Chondrocyte (in vitro differentiated cells): Measurements from ENCODE around the gene SGCA. TPM values are rescaled to one million over a fixed set of nuclear protein-coding genes. Genes with fewer than 3 reads are reported as not detected.
A peak's percentile ranks its signal among the peaks of the same experiment; 100 is the strongest.

ENCODE experiments used
- DNase-seq: peaks from one replicate; pipeline ENCODE4 v3.0.0; 2021; ENCODE audit warnings: mixed read lengths, low spot score
- H3K27ac Mint-ChIP-seq: one replicate; pipeline ENCODE4 v1.8.0; 2021; ENCODE audit warnings: mild to moderate bottlenecking, moderate library complexity, mixed read lengths; ENCODE audit not compliant: unreplicated experiment
- H3K27me3 Mint-ChIP-seq: 2 replicates; pipeline ENCODE4 v1.8.0; 2021; ENCODE audit warnings: low read depth, mixed read lengths
- H3K36me3 Mint-ChIP-seq: 2 replicates; pipeline ENCODE4 v1.8.0; 2021; ENCODE audit warnings: low read depth, mixed read lengths
- H3K4me1 Mint-ChIP-seq: 2 replicates; pipeline ENCODE4 v1.8.0; 2021; ENCODE audit warnings: low read depth, mild to moderate bottlenecking, mixed read lengths
- H3K4me3 Mint-ChIP-seq: one replicate; pipeline ENCODE4 v1.8.0; 2021; ENCODE audit warnings: mild to moderate bottlenecking, moderate library complexity, mixed read lengths; ENCODE audit not compliant: unreplicated experiment
- H3K9me3 Mint-ChIP-seq: 2 replicates; pipeline ENCODE4 v1.8.0; 2021; ENCODE audit warnings: low read depth, mixed read lengths
- CTCF ChIP-seq: fragments of 200-600 bp; sonication (generic); IDR thresholded peaks from 2 replicates; pipeline ENCODE4 v1.5.0; 2021; ENCODE audit warnings: antibody characterized with exemption, mild to moderate bottlenecking, moderate library complexity
- total RNA-seq: library from RNA; stranded (reverse); gene quantifications from 3 replicates; pipeline ENCODE4 v1.2.1, GENCODE V29; 2021

SGCA gene
- total RNA-seq, 1 donor from 2014 or later: 1.3 TPM

GRCh38 chr17:50200457-50201275 is 34.9 kb downstream of the SGCA start:
- Mint-ChIP-seq H3K27ac (peak overlapping the region; percentile 100), H3K9me3 (no peaks in the 10 kb centered on the region), H3K4me3 (peak overlapping the region; percentile 99), H3K27me3 (no peaks in the 10 kb centered on the region), H3K4me1 (peaks cover 76% of the 10 kb centered on the region), H3K36me3 (peaks cover 51% of the 10 kb centered on the region)
- peak; percentile 99 for TF ChIP-seq CTCF
- peak; percentile 94 for DNase-seq

- TF ChIP-seq CTCF: no peak
- peaks cover 44% of the 10 kb centered on the region for H3K36me3 Mint-ChIP-seq
- DNase-seq: peak; percentile 98
- peak within 1 kb of the TSS; percentile 100 for H3K27ac Mint-ChIP-seq
- H3K4me3 Mint-ChIP-seq: peak within 1 kb of the TSS; percentile 99
- no peaks in the 10 kb centered on the region for H3K27me3 Mint-ChIP-seq
- peaks cover 76% of the 10 kb centered on the region for H3K4me1 Mint-ChIP-seq
- no peaks in the 10 kb centered on the region for H3K9me3 Mint-ChIP-seq
Measured at GRCh38 chr17:50201276-50201854, 35.6 kb downstream of the SGCA start, which contains the start of gene COL1A1. TSS of gene COL1A1 (minus strand) at chr17:50201631. CDS start at chr17:50201513, 118 bp downstream.

GRCh38 chr17:50203086-50203485 is 37.3 kb downstream of the SGCA start:
- Mint-ChIP-seq H3K27me3 (no peaks in the 10 kb centered on the region), H3K4me3 (peak overlapping the region; percentile 99), H3K27ac (peak overlapping the region; percentile 100), H3K9me3 (no peaks in the 10 kb centered on the region), H3K4me1 (peaks cover 76% of the 10 kb centered on the region), H3K36me3 (peaks cover 27% of the 10 kb centered on the region)
- DNase-seq: peak; percentile 59
- TF ChIP-seq CTCF: peak; percentile 17

- no peak for TF ChIP-seq CTCF
- DNase-seq: no peak
- Mint-ChIP-seq H3K27me3 (no peaks in the 10 kb centered on the region), H3K27ac (peak overlapping the region; percentile 100), H3K4me3 (peak overlapping the region; percentile 99), H3K36me3 (peaks cover 20% of the 10 kb centered on the region), H3K9me3 (no peaks in the 10 kb centered on the region), H3K4me1 (peaks cover 76% of the 10 kb centered on the region)
Measured at GRCh38 chr17:50203604-50204345, 38.0 kb downstream of the SGCA start.

DNA sequence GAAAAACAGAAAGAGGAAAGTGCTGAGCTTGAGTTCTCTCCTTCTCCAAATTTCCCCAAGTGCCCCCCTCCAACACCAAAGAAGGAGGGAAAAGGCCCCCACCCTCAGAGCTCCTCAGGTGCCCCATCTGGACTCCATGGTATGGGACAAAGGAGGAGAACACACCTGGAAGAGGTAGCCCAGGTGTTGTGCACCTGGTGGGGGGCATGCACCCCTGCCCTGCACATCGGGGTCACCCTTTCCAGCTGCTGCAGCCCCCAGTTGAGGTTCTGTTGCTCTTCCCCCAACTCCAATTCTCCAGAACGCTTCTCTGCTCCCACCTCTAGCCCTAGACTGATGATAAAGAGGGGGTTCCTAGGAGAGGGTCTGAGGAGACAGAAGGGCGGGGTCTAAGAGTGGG is 38.6 kb downstream of the SGCA start:
- no peak for TF ChIP-seq CTCF
- H3K27ac Mint-ChIP-seq: peak overlapping the region; percentile 100
- no peak for DNase-seq
- no peaks in the 10 kb centered on the region for H3K9me3 Mint-ChIP-seq
- H3K4me1 Mint-ChIP-seq: peaks cover 81% of the 10 kb centered on the region
- peaks cover 15% of the 10 kb centered on the region for H3K36me3 Mint-ChIP-seq
- peak overlapping the region; percentile 53 for H3K4me3 Mint-ChIP-seq
- H3K27me3 Mint-ChIP-seq: no peaks in the 10 kb centered on the region
